Iris pigment epithelial cell (primary cell): ENCODE results near the gene TRAF3IP3.

Experiments used
- DNase-seq: peaks from one replicate; pipeline ENCODE4 v3.0.0-alpha.2; 2011; ENCODE audit warnings: low read depth

The TRAF3IP3 gene

DNA sequence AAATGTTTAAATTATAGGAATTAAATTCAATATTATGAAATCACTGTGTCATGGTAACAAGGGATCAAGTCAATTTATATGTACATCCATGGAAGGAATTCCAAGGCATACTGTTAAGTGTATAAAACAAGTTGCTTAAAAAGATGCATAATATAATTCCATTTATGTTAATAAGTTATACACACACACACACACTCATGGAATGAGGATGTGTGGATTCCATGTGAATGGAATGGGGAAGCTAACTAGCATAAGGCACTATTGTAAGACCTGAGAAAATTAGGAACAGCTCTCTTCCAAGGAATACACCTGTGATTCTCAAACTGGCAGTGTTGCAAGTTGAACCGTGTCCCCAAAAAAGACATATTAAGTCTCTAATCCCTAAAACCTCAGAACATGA is 17.6 kb upstream of the TRAF3IP3 start:
- no peak for DNase-seq

DNA sequence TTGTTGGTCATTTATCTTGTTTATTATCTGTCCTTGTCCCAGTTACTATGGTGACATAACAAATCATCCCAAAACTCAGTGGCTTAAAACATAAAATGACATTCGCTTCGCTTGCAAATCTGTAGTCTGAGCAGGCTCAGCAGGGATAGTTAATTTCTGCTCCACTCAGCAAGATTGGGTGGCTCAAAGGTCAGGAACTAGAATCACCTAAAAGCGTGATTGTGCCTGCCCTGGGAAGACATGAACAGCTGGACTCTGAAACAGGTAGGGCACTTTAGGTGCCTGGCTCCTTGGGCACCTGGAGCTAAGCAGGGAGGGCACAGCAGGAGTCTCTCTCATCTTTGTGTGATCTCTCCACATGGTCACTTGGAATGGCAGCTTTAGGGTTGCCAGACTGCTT is 14.7 kb upstream of the TRAF3IP3 start:
- no peak for DNase-seq

DNA sequence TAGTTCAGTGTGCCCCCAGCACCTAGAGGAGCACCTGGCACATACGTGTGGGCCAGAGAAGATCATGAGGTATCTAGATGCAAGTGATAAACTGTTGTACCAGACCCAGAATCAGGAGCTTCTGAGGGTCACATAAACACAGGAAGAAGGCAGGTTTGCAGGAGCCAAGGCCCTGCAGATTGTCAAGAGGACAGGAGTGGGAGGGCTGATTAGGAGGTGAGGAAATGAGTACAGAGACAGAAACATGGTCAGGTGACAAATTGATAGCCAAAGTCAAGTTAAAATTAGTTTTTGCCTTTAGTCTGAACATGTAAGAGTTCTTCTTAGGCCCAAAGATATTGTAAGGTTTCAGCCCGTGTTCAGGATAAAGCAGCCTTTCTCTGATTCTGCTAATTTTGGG is 14.0 kb upstream of the TRAF3IP3 start:
- DNase-seq = no peak

DNA sequence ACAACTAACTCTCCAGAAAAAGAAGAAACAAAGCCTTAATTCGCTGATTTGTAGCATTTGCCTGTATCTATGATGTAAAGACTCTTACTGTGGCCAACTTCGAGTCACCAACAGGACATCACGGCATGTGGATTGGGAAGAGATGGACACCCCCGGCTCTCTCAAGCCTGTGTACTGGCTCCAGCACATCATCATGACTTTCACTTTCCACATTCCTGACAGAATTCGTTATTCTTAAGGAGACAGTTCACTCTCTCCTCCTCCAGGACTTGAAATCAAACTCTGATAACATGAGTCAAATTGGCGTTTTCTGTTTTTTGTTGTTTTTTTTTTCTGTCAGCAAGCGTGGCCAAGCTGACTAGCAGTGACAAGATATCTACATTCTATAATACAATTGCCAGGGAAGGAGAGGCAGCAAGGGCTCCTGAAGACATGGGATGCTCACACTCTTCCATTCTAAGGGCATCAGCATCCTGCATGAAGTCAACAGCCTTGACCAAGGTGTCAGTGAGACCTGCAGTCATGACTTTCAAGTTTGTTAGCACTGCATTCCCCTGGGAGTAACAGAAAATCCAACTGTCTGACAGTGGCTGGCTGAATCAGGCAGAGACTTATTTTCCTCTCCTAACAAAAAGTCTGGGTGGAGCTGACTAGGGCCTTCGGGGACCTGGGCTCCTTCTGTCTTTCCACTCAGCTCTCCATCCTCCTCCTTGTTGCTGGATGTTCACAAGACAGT is 13.3 kb upstream of the TRAF3IP3 start:
- peak; percentile 81 for DNase-seq

DNA sequence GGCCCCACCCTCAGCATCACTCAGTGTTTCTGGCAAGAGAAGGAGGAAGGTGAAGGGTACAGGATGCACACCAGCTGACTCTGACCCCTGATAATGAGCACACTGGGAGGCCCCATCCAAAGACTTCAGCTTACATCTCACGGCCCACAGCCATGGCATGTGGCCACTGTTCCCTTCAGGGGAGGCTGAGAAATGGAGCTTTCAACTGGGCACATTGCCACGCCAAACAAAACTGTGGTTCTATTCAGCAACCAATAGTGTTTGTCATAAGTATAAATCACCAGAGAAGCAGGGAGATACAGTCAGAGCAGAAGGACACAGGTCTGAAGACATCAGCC is 12.7 kb upstream of the TRAF3IP3 start:
- peak; percentile 78 for DNase-seq

DNA sequence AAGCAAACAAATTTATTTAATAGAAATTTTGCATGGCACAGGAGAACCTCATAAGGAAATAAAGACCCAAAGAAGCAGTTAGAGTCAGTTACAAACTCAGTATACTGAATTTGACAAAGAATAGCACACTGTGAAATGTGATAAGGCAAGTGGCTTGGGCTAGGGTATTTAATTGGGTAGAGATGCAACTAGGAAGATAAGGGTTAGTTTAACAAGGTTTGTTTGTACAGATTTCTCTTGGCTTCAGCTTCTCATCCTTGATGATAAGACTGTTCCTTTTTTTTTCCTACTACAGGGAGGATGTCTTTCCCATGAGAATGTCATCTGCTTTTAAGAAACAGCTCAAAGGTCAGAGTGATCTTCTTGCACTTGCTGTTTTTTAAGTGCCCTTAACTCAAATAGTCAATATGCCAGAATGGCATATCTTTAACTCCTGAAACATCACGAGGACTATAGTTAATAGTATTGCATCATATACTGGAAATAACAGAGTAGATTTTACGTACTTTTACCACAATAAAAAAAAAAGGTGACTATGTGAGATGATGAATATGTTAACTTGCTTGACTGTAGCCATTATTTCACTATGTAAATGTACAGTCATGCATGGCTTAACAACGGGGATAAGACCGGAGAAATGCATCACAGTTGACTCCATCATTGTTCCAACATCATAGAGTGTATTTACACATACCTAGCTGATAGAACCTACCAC is 9.2 kb upstream of the TRAF3IP3 start:
- DNase-seq = no peak

DNA sequence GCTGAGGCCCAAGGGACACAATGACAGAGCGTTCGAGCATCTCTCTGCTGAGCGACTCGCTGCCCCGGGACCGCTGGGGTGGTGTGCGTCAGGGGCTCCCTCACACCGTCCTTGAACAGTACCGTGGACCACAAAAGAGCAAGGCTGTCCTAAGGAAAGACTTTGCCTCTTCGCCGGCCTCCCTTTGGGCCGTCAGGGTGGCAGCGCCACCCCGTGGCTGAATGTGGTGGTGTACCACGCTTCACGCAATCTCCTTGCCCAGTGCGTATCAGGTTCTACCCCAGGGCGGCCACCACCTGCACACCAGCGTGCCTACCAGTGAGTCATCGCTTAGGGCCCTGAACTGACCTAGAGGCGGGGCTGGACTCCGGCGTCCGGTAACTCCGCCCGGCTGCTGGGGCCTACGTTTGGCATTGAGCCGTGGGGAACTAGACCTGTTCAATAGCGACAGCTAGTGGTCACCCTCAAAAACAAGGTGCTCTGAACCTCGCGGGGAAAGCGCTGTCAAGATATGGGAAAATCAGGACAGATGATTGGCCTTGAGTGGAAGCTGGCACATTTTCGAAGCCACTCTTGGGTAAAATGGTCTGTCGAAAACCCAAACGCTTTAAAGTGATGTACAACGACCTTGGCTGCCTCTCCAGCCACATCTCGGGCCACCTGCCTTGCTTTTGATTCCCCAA is 8.1 kb upstream of the TRAF3IP3 start:
- DNase-seq = peak; percentile 95

DNA sequence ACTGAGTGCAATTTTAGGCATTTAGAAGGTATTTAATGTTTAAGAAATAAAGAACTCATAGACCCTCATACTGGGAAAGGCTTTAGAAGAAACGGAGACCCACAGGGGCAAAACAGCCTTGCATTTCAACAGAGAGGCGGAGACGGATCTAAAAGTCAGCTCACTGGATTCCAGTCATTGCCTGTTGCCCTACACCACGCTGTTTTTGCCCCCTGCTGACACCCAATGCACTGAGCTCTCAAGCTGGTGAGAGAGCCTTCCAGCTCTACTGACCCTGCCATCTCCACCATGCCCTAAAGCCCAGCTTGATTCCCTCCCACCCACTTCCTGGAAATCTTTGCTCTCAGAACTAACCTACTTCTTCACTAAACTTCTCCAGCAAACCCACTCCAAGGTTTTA is 7.2 kb upstream of the TRAF3IP3 start:
- no peak for DNase-seq

DNA sequence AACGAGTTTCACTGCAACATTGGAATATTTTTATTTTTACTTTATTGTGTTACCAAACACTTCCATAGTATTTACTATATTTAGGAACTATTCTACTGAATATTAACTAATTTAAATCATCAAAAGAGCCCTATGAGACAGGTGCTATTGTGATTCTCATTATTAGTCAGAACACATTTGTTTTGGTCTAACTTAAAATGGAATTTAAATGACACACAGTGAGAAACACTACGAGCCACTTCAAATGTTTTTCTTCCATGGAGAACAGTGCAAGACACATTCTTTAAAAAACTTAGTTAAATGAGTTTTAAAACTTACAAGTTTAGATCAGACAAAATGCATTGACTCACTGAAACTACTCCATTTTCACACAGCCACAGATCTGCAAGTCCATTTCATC is 6.6 kb upstream of the TRAF3IP3 start:
- no peak for DNase-seq

DNA sequence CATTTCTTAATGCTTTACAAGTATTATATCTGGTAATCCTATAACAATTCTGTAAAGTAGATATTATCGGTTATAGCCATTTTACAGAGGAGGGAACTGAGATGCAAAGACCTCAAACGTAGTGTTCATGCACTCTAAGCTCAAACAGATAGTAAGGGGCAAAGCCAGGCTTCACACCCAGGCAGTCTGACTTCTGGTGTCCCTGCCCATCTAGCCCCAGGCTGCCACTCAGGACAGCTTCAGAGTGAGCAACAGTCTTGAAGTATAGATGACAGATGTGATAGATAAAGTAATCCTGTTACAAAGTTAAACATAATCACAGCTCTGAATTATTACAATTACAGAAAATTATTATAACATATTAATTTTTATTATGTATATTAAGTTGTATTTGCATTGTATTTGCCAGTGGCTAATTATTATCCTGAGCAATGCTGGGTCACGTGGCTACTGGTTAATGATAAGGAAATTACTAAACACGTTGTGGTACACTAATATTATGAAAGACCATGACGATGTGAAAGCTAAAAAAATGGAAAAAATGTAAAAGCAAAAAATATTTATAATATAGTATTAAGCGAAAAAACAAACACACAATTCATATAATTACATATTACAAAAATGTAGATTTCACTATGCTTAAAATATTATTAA is 6.1 kb upstream of the TRAF3IP3 start:
- DNase-seq = no peak

DNA sequence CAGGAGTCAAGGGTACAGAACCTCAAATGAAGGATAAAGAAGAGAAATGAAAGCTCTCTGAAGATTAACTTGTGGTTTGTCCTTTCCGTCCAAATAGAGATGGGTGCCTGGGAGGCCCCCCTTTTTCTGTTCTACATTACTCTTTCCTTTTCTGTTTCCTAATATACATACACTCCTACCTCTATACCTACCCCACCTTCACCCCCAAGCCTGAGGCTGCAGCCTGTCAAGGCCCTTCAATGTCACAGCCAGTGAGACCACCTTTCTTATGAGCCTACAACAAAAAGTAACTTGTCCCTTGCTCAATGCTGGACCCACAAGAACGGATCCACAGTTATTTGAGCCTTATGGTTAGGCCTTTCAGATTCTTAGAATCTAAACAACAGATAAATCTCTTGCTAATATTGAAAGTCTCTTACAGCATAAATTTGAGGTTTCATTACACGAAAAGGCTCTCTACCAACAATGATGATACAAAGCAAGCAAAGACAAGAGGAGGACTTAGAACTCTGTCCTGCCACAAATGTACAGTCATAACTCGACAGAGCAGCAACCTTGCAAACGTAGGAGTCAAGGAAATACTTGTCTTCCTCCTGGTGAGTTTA is 4.1 kb upstream of the TRAF3IP3 start:
- no peak for DNase-seq

DNA sequence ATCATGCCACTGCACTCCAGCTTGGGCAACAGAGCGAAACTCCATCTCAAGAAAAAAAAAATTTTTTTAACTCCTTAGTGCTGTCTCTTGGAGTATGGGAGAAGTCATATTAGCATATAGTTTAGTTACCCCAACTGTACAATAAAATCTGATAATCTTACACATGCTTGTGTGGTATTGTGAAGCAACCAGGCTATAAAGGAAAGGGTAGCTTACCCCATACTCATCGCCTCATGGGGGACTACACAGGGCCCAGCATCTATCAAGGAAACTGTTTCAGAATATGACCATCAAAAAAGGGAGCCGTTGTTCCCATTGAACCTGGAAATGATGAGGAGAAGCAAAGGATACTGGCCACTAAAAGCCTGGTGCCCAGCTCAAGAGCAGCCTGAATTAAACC is 3.0 kb upstream of the TRAF3IP3 start:
- DNase-seq = no peak

DNA sequence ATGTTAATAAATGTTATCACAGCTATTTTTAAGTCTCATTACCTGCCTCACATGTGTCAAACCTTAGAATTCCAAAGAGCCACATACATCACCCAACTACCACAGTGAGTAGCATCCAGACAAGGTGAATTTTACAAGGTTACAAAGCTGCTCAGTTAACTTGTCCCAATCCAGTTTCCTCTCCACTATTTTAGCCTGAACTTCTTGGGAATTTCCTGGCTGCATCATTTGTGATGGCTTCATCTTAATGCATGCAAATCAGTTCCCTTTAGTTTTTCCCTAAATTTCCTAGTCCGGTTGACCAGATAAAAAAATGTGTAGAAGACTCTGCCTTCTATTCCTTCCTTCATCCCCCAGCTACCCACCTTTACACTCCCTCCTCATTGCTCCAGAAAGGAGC is 597 bp upstream of the TRAF3IP3 start:
- DNase-seq = no peak

DNA sequence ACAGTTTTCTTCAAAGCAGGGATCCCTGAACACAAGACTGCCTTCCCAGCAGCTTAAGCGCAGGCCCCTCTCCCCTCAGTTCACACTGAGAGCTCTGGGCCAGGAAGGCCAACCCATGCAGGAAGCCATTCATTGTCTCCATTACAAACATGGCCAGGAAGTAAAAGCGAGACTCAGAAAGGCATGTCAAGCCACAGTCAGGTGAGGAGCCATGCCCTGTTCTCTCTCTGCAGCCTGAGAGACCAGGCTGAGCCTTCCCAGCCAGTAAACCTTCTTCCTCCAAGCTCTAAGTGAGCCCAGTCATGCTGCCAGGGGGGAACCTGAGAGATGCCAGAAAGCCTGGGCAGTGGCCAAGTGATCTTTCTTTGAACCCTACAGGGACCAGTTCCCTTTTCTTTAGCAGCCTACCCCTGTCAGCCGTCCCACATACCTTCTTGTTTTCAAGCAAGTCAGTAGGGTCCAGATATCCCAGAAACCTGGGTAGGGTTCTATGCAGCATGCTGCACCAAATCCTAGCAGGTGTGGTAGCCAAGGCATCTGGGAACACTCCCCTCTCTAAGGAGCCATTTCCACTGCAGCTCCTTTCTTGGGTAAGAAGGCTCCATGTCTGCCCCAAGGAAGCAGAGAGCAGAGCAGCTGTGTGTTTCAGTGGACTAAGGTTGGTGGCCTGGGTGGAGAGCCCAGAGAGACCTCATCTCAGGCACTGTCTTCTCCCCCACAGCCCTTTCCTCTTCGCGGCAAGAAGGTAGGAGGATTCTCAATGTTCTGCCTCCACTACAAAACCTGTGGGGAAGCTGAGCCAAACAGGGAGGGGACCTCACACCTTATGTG is 977 bp downstream of the TRAF3IP3 start:
- DNase-seq = no peak

DNA sequence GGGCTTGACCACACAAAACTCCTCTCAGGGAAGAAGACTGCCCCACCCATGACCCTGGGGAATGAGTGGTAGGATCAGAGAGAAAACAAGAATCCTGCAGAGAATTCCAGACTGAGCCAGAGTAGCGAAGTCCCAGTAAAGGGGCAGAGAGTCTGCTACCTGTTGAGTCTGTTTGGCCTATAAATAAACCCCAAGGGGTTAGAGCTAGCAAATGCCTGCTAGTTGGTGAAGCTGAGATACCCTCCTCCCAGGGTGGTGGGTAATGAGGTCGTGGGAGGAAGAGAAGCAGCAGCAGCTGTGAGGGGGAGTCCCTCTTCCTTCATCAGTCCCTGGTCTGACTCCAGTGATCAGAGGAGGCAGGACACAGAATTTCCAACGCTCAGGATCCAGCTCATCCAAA is 2.5 kb downstream of the TRAF3IP3 start:
- no peak for DNase-seq

DNA sequence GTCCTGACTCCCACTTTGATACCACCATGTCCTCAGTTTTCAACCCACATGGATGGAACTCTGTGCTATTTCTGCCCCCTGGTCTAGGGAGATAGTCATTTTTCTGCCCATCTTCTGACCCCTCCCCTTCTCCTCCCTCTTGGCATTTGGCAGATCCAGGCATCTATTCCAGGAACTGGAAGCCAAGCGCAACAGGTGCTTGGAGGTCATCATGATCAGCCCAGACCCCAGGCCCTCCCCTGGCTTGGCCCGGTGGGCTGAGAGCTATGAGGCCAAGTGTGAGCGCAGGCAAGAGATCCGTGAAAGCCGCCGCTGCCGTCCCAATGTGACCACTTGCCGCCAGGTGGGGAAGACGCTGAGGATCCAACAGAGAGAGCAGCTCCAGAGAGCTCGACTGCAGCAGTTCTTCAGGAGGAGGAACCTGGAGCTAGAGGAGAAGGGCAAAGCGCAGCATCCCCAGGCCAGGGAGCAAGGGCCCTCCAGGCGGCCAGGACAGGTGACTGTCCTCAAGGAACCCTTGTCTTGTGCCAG is 4.0 kb downstream of the TRAF3IP3 start:
- no peak for DNase-seq

DNA sequence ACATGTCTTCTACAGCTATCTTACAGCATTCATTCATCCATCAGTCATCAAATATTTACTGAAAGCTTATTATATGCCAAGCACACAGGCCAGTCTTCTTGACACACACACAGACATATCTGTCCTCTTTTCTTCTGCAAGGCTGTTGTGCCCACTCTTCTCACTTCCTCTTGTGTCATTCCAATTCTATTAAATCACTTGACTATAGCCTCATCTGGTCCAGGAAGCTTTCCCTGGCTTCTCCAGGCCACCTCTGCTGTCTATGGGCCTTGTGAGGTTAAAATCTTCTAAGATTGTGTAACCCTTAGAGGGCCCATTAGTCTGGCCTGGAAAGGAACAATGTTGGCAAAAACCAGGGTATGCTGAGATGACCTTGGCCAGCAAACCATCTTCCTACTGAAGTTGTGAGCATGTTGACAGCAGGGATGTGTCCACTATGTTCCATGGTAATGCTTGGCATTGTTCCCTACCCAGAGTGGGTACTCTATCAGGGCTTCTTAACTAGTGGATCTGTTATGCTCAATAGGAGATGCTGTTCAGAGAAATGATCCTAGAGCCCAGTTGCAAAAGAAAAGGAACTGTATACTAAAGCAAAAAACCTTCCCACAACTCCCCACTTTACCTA is 5.3 kb downstream of the TRAF3IP3 start:
- no peak for DNase-seq

DNA sequence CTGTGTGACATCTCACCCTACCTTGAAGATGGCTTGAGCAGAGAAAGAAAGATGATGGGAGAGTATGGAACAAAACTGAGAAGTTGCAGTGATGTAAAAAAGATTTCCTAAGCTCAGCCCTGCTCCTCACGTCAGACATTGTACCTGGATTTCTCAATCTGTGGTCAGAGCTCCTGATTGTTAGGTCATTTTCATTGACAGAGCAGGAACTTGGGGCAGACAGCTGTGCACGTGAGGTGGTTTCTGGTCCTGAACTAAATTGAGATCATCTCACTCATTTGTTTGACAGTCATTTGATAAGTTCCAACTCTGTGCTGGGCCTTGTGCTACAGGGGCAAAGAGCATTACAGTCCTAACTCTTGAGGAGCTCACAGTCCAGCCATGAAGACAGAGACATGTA is 10.2 kb downstream of the TRAF3IP3 start:
- no peak for DNase-seq

DNA sequence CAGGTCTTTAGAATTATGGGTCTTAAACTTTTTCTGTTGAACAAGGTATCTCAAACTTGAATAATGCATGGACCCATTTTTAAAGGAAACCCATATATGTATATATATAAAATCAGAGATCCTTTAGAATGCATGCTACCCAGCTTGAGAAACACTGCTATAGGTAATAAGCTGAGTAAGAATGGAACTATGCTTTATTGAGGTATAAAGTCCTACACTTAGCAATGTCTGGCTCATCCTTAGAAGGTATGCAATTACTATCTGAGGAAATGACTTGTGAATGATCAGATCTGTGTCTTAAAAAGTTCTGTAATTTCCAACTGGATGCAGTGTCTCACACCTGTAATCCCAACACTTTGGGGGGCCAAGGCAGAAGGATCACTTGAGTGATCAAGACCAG is 11.2 kb downstream of the TRAF3IP3 start:
- DNase-seq = no peak

DNA sequence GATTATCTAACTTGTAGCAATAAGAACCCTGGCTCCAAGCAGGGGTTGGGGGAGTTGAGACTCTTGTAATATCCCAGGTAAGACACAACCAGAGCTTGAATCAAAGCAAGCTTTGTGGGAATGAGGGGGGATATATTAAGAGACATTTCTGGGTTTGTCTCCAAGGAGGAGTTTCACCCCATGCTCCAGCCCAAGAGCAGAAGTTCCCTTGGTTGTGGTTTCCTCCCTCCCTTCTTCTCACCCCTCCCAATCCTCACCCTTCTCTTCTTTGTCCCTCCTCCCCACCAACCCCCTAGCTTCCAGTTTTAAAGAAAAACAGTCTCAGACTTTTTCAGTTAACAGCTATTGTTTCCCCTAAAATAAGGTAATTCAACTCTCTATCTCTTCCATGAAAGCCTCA is 11.9 kb downstream of the TRAF3IP3 start:
- no peak for DNase-seq

DNA sequence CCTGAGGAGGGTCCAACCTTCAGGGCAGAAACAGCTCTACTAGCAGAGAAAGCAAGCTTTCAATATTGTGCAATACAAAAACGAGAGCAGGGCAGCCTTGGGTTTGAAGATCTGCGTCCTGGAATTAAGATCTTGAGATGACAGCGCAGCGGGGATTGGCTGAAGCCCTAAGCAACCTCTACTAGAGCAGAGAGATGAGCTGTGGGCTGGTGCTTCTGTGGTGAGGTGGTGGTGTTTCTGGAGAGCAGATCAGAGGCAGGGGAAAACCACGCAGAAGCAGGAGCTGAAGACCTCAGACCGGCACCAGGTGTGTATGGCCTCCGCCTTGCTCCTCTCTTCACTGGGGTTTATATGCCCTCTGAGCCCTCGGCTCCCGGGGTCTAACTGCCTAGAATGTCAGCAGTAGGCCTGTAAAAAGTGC is 12.5 kb downstream of the TRAF3IP3 start:
- no peak for DNase-seq
